ENCODE data around the gene BPTF. TPM values are rescaled to one million over a fixed set of nuclear protein-coding genes. Genes with fewer than 3 reads are reported as not detected.
"Not testable (repeated sequence)": the region's sequence is repeated elsewhere in the genome, so short reads cannot be mapped to it uniquely, and the experiment has no call there.

BPTF gene
- total and polyA plus RNA-seq, 2 of the 8 experiments (the other 6 are each of a cell fraction or from before 2014, with no cell fraction given), result 107 to 228 TPM

DNA sequence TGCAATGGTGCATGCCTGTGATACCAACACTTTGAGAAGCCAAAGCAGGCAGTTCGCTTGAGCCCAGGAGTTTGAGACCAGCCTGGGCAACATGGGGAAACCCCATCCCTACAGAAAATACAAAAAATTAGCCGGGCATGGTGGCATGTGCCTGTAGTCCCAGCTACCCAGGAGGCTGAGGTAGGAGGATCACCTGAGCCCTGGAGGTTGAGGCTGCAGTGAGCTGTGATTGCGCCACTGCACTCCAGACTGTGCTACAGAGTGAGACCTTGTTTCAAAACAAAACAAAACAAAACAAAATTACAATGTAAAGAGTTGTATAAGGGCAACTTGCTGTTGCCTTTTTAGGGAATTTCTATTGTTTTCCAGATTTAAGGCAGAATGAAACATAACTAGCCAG, 155.6 kb downstream of the BPTF start:
- H2BK5ac ChIP-seq (ENCODE audit: low read depth, low read length); H2AK5ac ChIP-seq (ENCODE audit: low read depth, low read length); H3K79me1 ChIP-seq (ENCODE audit: low read depth, low read length); H2BK120ac ChIP-seq (replicated peaks; ENCODE audit: low read depth, low read length); H3K18ac ChIP-seq (ENCODE audit: extremely low read depth, low read length); H3K9me3 ChIP-seq (ENCODE audit: insufficient read depth in 2 of 2, low read depth in 1 of 2, low read length in 1 of 2); H3K9ac ChIP-seq (replicated peaks in 1 of 4; ENCODE audit: extremely low read depth in 1 of 4, low read depth in 3 of 4, low read length in 3 of 4); H2BK20ac ChIP-seq (ENCODE audit: low read length); H3K4ac ChIP-seq (replicated peaks; ENCODE audit: insufficient read length, low read depth, low read length); H3K14ac ChIP-seq (ENCODE audit: insufficient read length); H3K27ac ChIP-seq (ENCODE audit: low read depth, low read length); H4K20me1 ChIP-seq (replicated peaks in 1 of 2; ENCODE audit: control insufficient read depth in 1 of 2, insufficient read depth in 2 of 2, low read length in 2 of 2); H2BK12ac ChIP-seq (ENCODE audit: low read depth, low read length); H4K8ac ChIP-seq (ENCODE audit: extremely low read depth, insufficient read depth, low read length); H3K36me3 ChIP-seq (ENCODE audit: control insufficient read depth in 2 of 4, insufficient read depth in 4 of 4, low read length in 3 of 4); H3K23me2 ChIP-seq (ENCODE audit: low read depth, low read length); H2BK15ac ChIP-seq (ENCODE audit: low read length); H3K27me3 ChIP-seq (replicated peaks in 1 of 4; ENCODE audit: control insufficient read depth in 3 of 4, extremely low read depth in 1 of 4, insufficient read depth in 3 of 4, low read length in 3 of 4); H3K23ac ChIP-seq (ENCODE audit: insufficient read length); FAIRE-seq; H3K4me3 ChIP-seq (ENCODE audit: extremely low read depth in 1 of 4, insufficient read depth in 2 of 4, low read depth in 3 of 4, low read length in 4 of 4); H3K56ac ChIP-seq (replicated peaks; ENCODE audit: insufficient read length, low read depth, low read length); H4K91ac ChIP-seq (replicated peaks; ENCODE audit: insufficient read length, low read length); H3K79me2 ChIP-seq (ENCODE audit: control insufficient read depth in 1 of 2, insufficient read depth in 2 of 2, low read length in 2 of 2); H3K4me1 ChIP-seq (replicated peaks in 1 of 4; ENCODE audit: control insufficient read depth in 3 of 4, insufficient read depth in 4 of 4, low read length in 3 of 4); H3K4me2 ChIP-seq (ENCODE audit: insufficient read depth in 1 of 2, low read depth in 2 of 2, low read length in 2 of 2); H4K5ac ChIP-seq (ENCODE audit: insufficient read length, low read depth, low read length); H2AFZ ChIP-seq (ENCODE audit: low read length): not testable (repeated sequence)
- WGBS, 2 experiments (ENCODE audit: extremely low coverage in 1 of 2, insufficient coverage in 1 of 2, insufficient read length in 1 of 2, insufficient replicate concordance in 2 of 2, low coverage in 1 of 2, low lambda C conversion rate in 2 of 2, missing lambda C conversion rate in 1 of 2), result 70% methylated on average over 3 of the region's 3 CpGs; no CpG with 5 or more reads in 1 of the 2 experiments
- ChIA-PET POLR2A (ENCODE audit: partially characterized antibody) (interaction anchor here (1.0 kb wide), 1 partner anchor 66 kb away, joined by 3 read pairs; no protein-coding TSS in a partner anchor), CTCF (ENCODE audit: partially characterized antibody) (interaction anchor here (1.0 to 1.2 kb wide), 2 partner anchors 29 to 180 kb away, joined by 3 read pairs; no protein-coding TSS in a partner anchor)
- peak in 1 of 2 experiments; percentile 35 for DNase-seq (ENCODE audit: low read depth in 1 of 2, low spot score in 2 of 2)
